Measurements from ENCODE around the gene FUT8.

Gene FUT8

GRCh38 chr14:65756880-65757279 lies 344.4 kb downstream of the FUT8 start:
- DNase-seq (ENCODE audit: extremely low read depth in 1 of 2, low read depth in 1 of 2) = no peak

- DNase-seq (ENCODE audit: extremely low read depth in 1 of 2, low read depth in 1 of 2) = no peak
These were observed 356.6 kb downstream of the FUT8 start for GRCh38 chr14:65769151-65769550.

- no peak for DNase-seq (ENCODE audit: extremely low read depth in 1 of 2, low read depth in 1 of 2)
These were observed 358.2 kb downstream of the FUT8 start for GRCh38 chr14:65770681-65771080.

- no peak for DNase-seq (ENCODE audit: extremely low read depth in 1 of 2, low read depth in 1 of 2)
These were observed 358.7 kb downstream of the FUT8 start for GRCh38 chr14:65771271-65771670.

- no peak for DNase-seq (ENCODE audit: extremely low read depth in 1 of 2, low read depth in 1 of 2)
These were observed 359.9 kb downstream of the FUT8 start for GRCh38 chr14:65772466-65772865.

GRCh38 chr14:65772921-65773574 lies 360.5 kb downstream of the FUT8 start:
- DNase-seq (ENCODE audit: extremely low read depth in 1 of 2, low read depth in 1 of 2) = no peak

GRCh38 chr14:65774041-65774440 lies 361.5 kb downstream of the FUT8 start:
- no peak for DNase-seq (ENCODE audit: extremely low read depth in 1 of 2, low read depth in 1 of 2)

GRCh38 chr14:65776193-65776852 lies 363.8 kb downstream of the FUT8 start:
- no peak for DNase-seq (ENCODE audit: extremely low read depth in 1 of 2, low read depth in 1 of 2)

- no peak for DNase-seq (ENCODE audit: extremely low read depth in 1 of 2, low read depth in 1 of 2)
These were observed 368.0 kb downstream of the FUT8 start for GRCh38 chr14:65780566-65780965.

- no peak for DNase-seq (ENCODE audit: extremely low read depth in 1 of 2, low read depth in 1 of 2)
These were observed 370.6 kb downstream of the FUT8 start for GRCh38 chr14:65783101-65783500.

- DNase-seq (ENCODE audit: extremely low read depth in 1 of 2, low read depth in 1 of 2) = no peak
These were observed 371.0 kb downstream of the FUT8 start for GRCh38 chr14:65783576-65783975.

GRCh38 chr14:65784574-65784973 lies 372.0 kb downstream of the FUT8 start:
- DNase-seq (ENCODE audit: extremely low read depth in 1 of 2, low read depth in 1 of 2) = no peak

GRCh38 chr14:65787461-65787860 lies 374.9 kb downstream of the FUT8 start:
- no peak for DNase-seq (ENCODE audit: extremely low read depth in 1 of 2, low read depth in 1 of 2)

GRCh38 chr14:65788876-65789275 lies 376.3 kb downstream of the FUT8 start:
- no peak for DNase-seq (ENCODE audit: extremely low read depth in 1 of 2, low read depth in 1 of 2)

GRCh38 chr14:65789363-65789762 lies 376.8 kb downstream of the FUT8 start:
- DNase-seq (ENCODE audit: extremely low read depth in 1 of 2, low read depth in 1 of 2) = no peak

- DNase-seq (ENCODE audit: extremely low read depth in 1 of 2, low read depth in 1 of 2) = no peak
These were observed 377.8 kb downstream of the FUT8 start for GRCh38 chr14:65790172-65790815.

- peak in 1 of 2 donors; percentile 5 for DNase-seq (ENCODE audit: extremely low read depth in 1 of 2, low read depth in 1 of 2)
These were observed 378.9 kb downstream of the FUT8 start for GRCh38 chr14:65791191-65791981.

- DNase-seq (ENCODE audit: extremely low read depth in 1 of 2, low read depth in 1 of 2) = no peak
These were observed 379.8 kb downstream of the FUT8 start for GRCh38 chr14:65792208-65792905.
